Stimulated activated CD8-positive, alpha-beta memory T cell treated with anti-CD3 and anti-CD28 coated beads, Interleukin-12 subunit alpha, Interleukin-12 subunit beta, amount 100 ng/mL, for 24 hours (primary cell): ENCODE data around the gene ACVR1B.

Experiments
- DNase-seq: peaks from one replicate; pipeline ENCODE4 v3.0.0-alpha.2; 2020; ENCODE audit errors: extremely low read depth

The ACVR1B gene

GRCh38 chr12:52004042-52004648 is 52.6 kb downstream of the ACVR1B start:
- no peak for DNase-seq

GRCh38 chr12:52005218-52005902 is 53.9 kb downstream of the ACVR1B start:
- DNase-seq = no peak

- DNase-seq = no peak
These were observed 54.6 kb downstream of the ACVR1B start for GRCh38 chr12:52005903-52006703.

GRCh38 chr12:52006726-52007157 is 55.2 kb downstream of the ACVR1B start, which contains the start of gene TAMALIN:
TAMALIN (plus strand) TSS chr12:52006946; CDS start chr12:52007020, 74 bp downstream.
- no peak for DNase-seq

GRCh38 chr12:52007158-52007921 is 55.8 kb downstream of the ACVR1B start:
- DNase-seq = no peak

- no peak for DNase-seq
These were observed 56.5 kb downstream of the ACVR1B start for GRCh38 chr12:52007982-52008510.

GRCh38 chr12:52009081-52009751 is 57.7 kb downstream of the ACVR1B start:
- DNase-seq = no peak

GRCh38 chr12:52010152-52010622 is 58.7 kb downstream of the ACVR1B start:
- DNase-seq = no peak

- no peak for DNase-seq
These were observed 59.4 kb downstream of the ACVR1B start for GRCh38 chr12:52010692-52011601.

- no peak for DNase-seq
These were observed 60.2 kb downstream of the ACVR1B start for GRCh38 chr12:52011602-52012214.

GRCh38 chr12:52013626-52014310 is 62.3 kb downstream of the ACVR1B start:
- DNase-seq = no peak

GRCh38 chr12:52014567-52015530 is 63.4 kb downstream of the ACVR1B start:
- no peak for DNase-seq

GRCh38 chr12:52015532-52016041 is 64.1 kb downstream of the ACVR1B start:
- no peak for DNase-seq

- DNase-seq = no peak
These were observed 67.1 kb downstream of the ACVR1B start for GRCh38 chr12:52018433-52019112.

GRCh38 chr12:52019113-52019770 is 67.7 kb downstream of the ACVR1B start:
- DNase-seq = no peak
